H9 (cell line): Measurements from ENCODE around the gene MT1X. TPM values are rescaled to one million over a fixed set of nuclear protein-coding genes. Genes with fewer than 3 reads are reported as not detected.
A peak's percentile ranks its signal among the peaks of the same experiment; 100 is the strongest.

ENCODE experiments used
- DNase-seq: peaks from one replicate; pipeline ENCODE4 v3.0.0-alpha.2; 2017
- H2AFZ ChIP-seq: one replicate; pipeline ENCODE4 v1.6.1; 2013; ENCODE audit warnings: mild to moderate bottlenecking, low read length, control low read depth, moderate library complexity
- H2AK5ac ChIP-seq: 2 replicates; pipeline ENCODE4 v1.6.1; 2013; ENCODE audit warnings: low read length, control low read depth, mixed read lengths; ENCODE audit not compliant: insufficient read length
- H2BK120ac ChIP-seq: one replicate; pipeline ENCODE4 v1.6.1; 2013; ENCODE audit warnings: low read depth, mild to moderate bottlenecking, low read length, control low read depth, inconsistent platforms; ENCODE audit not compliant: poor library complexity, severe bottlenecking
- H2BK12ac ChIP-seq: 2 replicates; pipeline ENCODE4 v1.6.1; 2013; ENCODE audit warnings: low read length, control low read depth, mixed read lengths, low read depth; ENCODE audit not compliant: insufficient read length
- H2BK15ac ChIP-seq: 2 replicates; pipeline ENCODE4 v1.6.1; 2013; ENCODE audit warnings: low read depth, low read length, control low read depth
- H2BK20ac ChIP-seq: one replicate; pipeline ENCODE4 v1.6.1; 2013; ENCODE audit warnings: low read depth, mild to moderate bottlenecking, low read length, control low read depth, inconsistent platforms; ENCODE audit not compliant: poor library complexity, severe bottlenecking
- H2BK5ac ChIP-seq: 2 replicates; pipeline ENCODE4 v1.6.1; 2013; ENCODE audit warnings: low read length, control low read depth, mixed read lengths; ENCODE audit not compliant: insufficient read length
- H3K14ac ChIP-seq: 2 replicates; pipeline ENCODE4 v1.6.1; 2013; ENCODE audit warnings: low read length, control low read depth; ENCODE audit not compliant: insufficient read depth
- H3K18ac ChIP-seq: 2 replicates; pipeline ENCODE4 v1.6.1; 2013; ENCODE audit warnings: low read depth, mild to moderate bottlenecking, mixed read lengths, low read length, control low read depth; ENCODE audit not compliant: insufficient read length
- H3K23ac ChIP-seq: 2 replicates; pipeline ENCODE4 v1.6.1; 2013; ENCODE audit warnings: low read length, control low read depth, mixed read lengths, low read depth; ENCODE audit not compliant: insufficient read length
- H3K23me2 ChIP-seq: 2 replicates; pipeline ENCODE4 v1.6.1; 2013; ENCODE audit warnings: low read depth, mild to moderate bottlenecking, mixed read lengths, low read length, control low read depth; ENCODE audit not compliant: insufficient read length, poor library complexity, severe bottlenecking
- H3K27ac ChIP-seq: 2 replicates; pipeline ENCODE4 v1.5.1; 2013; ENCODE audit warnings: low read length, control low read depth, mixed read lengths, low read depth; ENCODE audit not compliant: insufficient read length
- H3K27me3 ChIP-seq: 2 replicates; pipeline ENCODE4 v1.6.1; 2013; ENCODE audit warnings: low read length, control low read depth, inconsistent platforms; ENCODE audit not compliant: insufficient read depth
- H3K4ac ChIP-seq: 2 replicates; pipeline ENCODE4 v1.6.1; 2013; ENCODE audit warnings: low read depth, mild to moderate bottlenecking, control low read depth, inconsistent platforms, low read length, moderate library complexity
- H3K4me1 ChIP-seq: 2 replicates; pipeline ENCODE4 v1.6.1; 2013; ENCODE audit warnings: low read length, control low read depth, inconsistent platforms; ENCODE audit not compliant: insufficient read depth
- H3K4me2 ChIP-seq: 2 replicates; pipeline ENCODE4 v1.6.1; 2013; ENCODE audit warnings: low read length, control low read depth, mixed read lengths; ENCODE audit not compliant: insufficient read length, insufficient read depth
- H3K56ac ChIP-seq: 2 replicates; pipeline ENCODE4 v1.6.1; 2013; ENCODE audit warnings: low read depth, mild to moderate bottlenecking, mixed read lengths, low read length, control low read depth; ENCODE audit not compliant: insufficient read length
- H3K79me1 ChIP-seq: 2 replicates; pipeline ENCODE4 v1.6.1; 2013; ENCODE audit warnings: low read depth, mild to moderate bottlenecking, moderate library complexity, low read length, control low read depth, inconsistent platforms; ENCODE audit not compliant: insufficient read depth, poor library complexity, severe bottlenecking
- H3K79me2 ChIP-seq: 2 replicates; pipeline ENCODE4 v1.6.1; 2013; ENCODE audit warnings: low read length, control low read depth, inconsistent platforms; ENCODE audit not compliant: insufficient read depth
- H3K9ac ChIP-seq: 2 replicates; pipeline ENCODE4 v1.6.1; 2013; ENCODE audit warnings: low read length, control low read depth, mixed read lengths; ENCODE audit not compliant: insufficient read length; ENCODE audit errors: extremely low read depth
- H3K9me3 ChIP-seq: one replicate; pipeline ENCODE4 v1.6.1; 2013; ENCODE audit warnings: low read depth, low read length, inconsistent platforms; ENCODE audit not compliant: control insufficient read depth
- H3T11ph ChIP-seq: one replicate; pipeline ENCODE4 v1.6.1; 2013; ENCODE audit warnings: mild to moderate bottlenecking, low read length, control low read depth, inconsistent platforms
- H4K20me1 ChIP-seq: one replicate; pipeline ENCODE4 v1.6.1; 2013; ENCODE audit not compliant: control insufficient read depth, insufficient read length, insufficient read depth
- H4K5ac ChIP-seq: 2 replicates; pipeline ENCODE4 v1.6.1; 2013; ENCODE audit warnings: low read depth, mild to moderate bottlenecking, mixed read lengths, low read length, control low read depth; ENCODE audit not compliant: insufficient read length
- H4K8ac ChIP-seq: replicated peaks from 2 replicates; pipeline ENCODE4 v1.6.1; 2013; ENCODE audit warnings: low read length, control low read depth, mixed read lengths, low read depth; ENCODE audit not compliant: insufficient read length
- H4K91ac ChIP-seq: 2 replicates; pipeline ENCODE4 v1.6.1; 2013; ENCODE audit warnings: low read depth, mild to moderate bottlenecking, moderate library complexity, mixed read lengths, low read length, control low read depth; ENCODE audit not compliant: insufficient read length
- H3K27ac Mint-ChIP-seq, 3 experiments: 2 replicates in 2 of 3; 3 replicates in 1 of 3; pipeline ENCODE4 v1.8.0; 2020 to 2021; ENCODE audit warnings: mixed read lengths in 3 of 3, mild to moderate bottlenecking in 1 of 3, moderate library complexity in 1 of 3
- H3K27me3 Mint-ChIP-seq: 2 replicates; pipeline ENCODE4 v1.8.0; 2021; ENCODE audit warnings: low read depth, mild to moderate bottlenecking, moderate library complexity, mixed read lengths
- H3K36me3 Mint-ChIP-seq, 3 experiments: 2 replicates in 2 of 3; 3 replicates in 1 of 3; pipeline ENCODE4 v1.8.0; 2020 to 2021; ENCODE audit warnings: low read depth in 3 of 3, mixed read lengths in 3 of 3; ENCODE audit not compliant: insufficient read depth in 1 of 3
- H3K4me1 Mint-ChIP-seq, 2 experiments: 2 replicates each; pipeline ENCODE4 v1.8.0; 2020; ENCODE audit warnings: mixed read lengths in 2 of 2
- H3K4me3 Mint-ChIP-seq, 2 experiments: 2 replicates in 1 of 2; 3 replicates in 1 of 2; pipeline ENCODE4 v1.8.0; 2020 to 2021; ENCODE audit warnings: mild to moderate bottlenecking in 2 of 2, mixed read lengths in 2 of 2, moderate library complexity in 1 of 2
- H3K9me3 Mint-ChIP-seq, 2 experiments: 2 replicates in 1 of 2; 3 replicates in 1 of 2; pipeline ENCODE4 v1.8.0; 2020; ENCODE audit warnings: mild to moderate bottlenecking in 2 of 2, mixed read lengths in 2 of 2, moderate library complexity in 1 of 2
- CTCF ChIP-seq: fragments of 200-600 bp; sonication (generic); conservative IDR thresholded peaks from 3 replicates; pipeline ENCODE4 v1.8.0; 2021; ENCODE audit warnings: antibody characterized with exemption, mild to moderate bottlenecking
- WGBS: extraction: QIAGEN DNeasy Blood & Tissue Kit; methylation state at CpG from one replicate; pipeline ENCODE4 v1.1.7; 2013; ENCODE audit warnings: missing lambda C conversion rate, low lambda C conversion rate, mixed read lengths; ENCODE audit not compliant: insufficient read length; ENCODE audit errors: extremely low coverage; 5-methylcytosine and 5-hydroxymethylcytosine counted together
- total RNA-seq: library from RNA; stranded (reverse); gene quantifications from 2 replicates; pipeline ENCODE4 v1.2.1, GENCODE V29; 2021

Gene MT1X
- total RNA-seq, 1 experiment from 2014 or later, result 32.1 TPM

GRCh38 chr16:56632848-56633365 is 49.4 kb upstream of the MT1X start:
- no peak overlapping the region for H4K5ac ChIP-seq
- no peak overlapping the region for H3K23ac ChIP-seq
- peaks cover 9% of the 10 kb centered on the region for H3K23me2 ChIP-seq
- TF ChIP-seq CTCF, result no peak
- DNase-seq, result no peak
- H4K91ac ChIP-seq, result no peak overlapping the region
- H3K14ac ChIP-seq, result no peak overlapping the region
- H2BK12ac ChIP-seq, result no peak overlapping the region
- H3K4me1 ChIP-seq, result no peaks in the 10 kb centered on the region
- no peak overlapping the region for H3K56ac ChIP-seq
- no peak overlapping the region for H3K27ac Mint-ChIP-seq
- H3K9ac ChIP-seq, result no peak overlapping the region
- no peak overlapping the region for H3T11ph ChIP-seq
- peak overlapping the region; percentile 77 for H3K4me2 ChIP-seq
- no peaks in the 10 kb centered on the region for H4K20me1 ChIP-seq
- no peak overlapping the region for H2BK15ac ChIP-seq
- H3K79me2 ChIP-seq, result no peaks in the 10 kb centered on the region
- peaks cover 96% of the 10 kb centered on the region for H3K27me3 ChIP-seq
- no peaks in the 10 kb centered on the region for H3K9me3 ChIP-seq
- no peak overlapping the region for H3K27ac ChIP-seq
- no CpG with 5 or more reads among the region's 6 CpGs for WGBS
- peaks cover 100% of the 10 kb centered on the region for H3K27me3 Mint-ChIP-seq
- no peak overlapping the region for H2BK5ac ChIP-seq
- no peak overlapping the region for H2BK120ac ChIP-seq
- H3K9me3 Mint-ChIP-seq, result peaks cover 0 to 12% of the 10 kb centered on the region in 2 experiments; a peak in 2 of 5 replicates
- H2AFZ ChIP-seq, result no peak overlapping the region
- H2BK20ac ChIP-seq, result no peak overlapping the region
- H2AK5ac ChIP-seq, result no peak overlapping the region
- peaks cover 15 to 29% of the 10 kb centered on the region in 2 experiments for H3K4me1 Mint-ChIP-seq
- H3K4me3 Mint-ChIP-seq, result peak overlapping the region; percentile 66 to 76
- H3K79me1 ChIP-seq, result no peaks in the 10 kb centered on the region
- no peak overlapping the region for H3K4ac ChIP-seq
- H3K36me3 Mint-ChIP-seq, result no peaks in the 10 kb centered on the region; a peak in 1 of 7 replicates
- H3K18ac ChIP-seq, result no peak overlapping the region
- no peak overlapping the region for H4K8ac ChIP-seq
